Measurements from ENCODE around the gene L3MBTL1. TPM values are rescaled to one million over a fixed set of nuclear protein-coding genes. Genes with fewer than 3 reads are reported as not detected.

Gene L3MBTL1
- total and polyA plus RNA-seq, 2 of the 4 experiments (the other 2 are of a cell fraction), result 2.2 to 4.5 TPM

GRCh38 chr20:43560974-43561373 lies 53.5 kb downstream of the L3MBTL1 start:
- peaks cover 1% of the 10 kb centered on the region; the same call in 1 of the 2 replicates for H3K4me1 ChIP-seq (ENCODE audit: control insufficient read depth, insufficient read depth, low read length)

More at GRCh38 chr20:43560974-43561373, 53.5 kb downstream of the L3MBTL1 start:
- H3K27ac ChIP-seq (ENCODE audit: insufficient read depth, low read length), result no peak overlapping the region
- H3K27me3 ChIP-seq (ENCODE audit: control insufficient read depth, insufficient read depth, low read length), result peaks cover under 1% of the 10 kb centered on the region; the same call in 1 of the 2 replicates
- H2BK15ac ChIP-seq (ENCODE audit: low read depth, low read length), result no peak overlapping the region
- no peak overlapping the region for H3K18ac ChIP-seq (ENCODE audit: low read depth, low read length)
- no peak overlapping the region for H3K4ac ChIP-seq (ENCODE audit: low read depth, low read length)
- no peaks in the 10 kb centered on the region for H3K79me1 ChIP-seq (ENCODE audit: low read depth in 1 of 2, low read length in 2 of 2)
- 33% methylated on average over 1 of the region's 3 CpGs; no CpG with 5 or more reads in 1 of the 2 experiments for WGBS, 2 experiments (ENCODE audit: extremely low coverage in 2 of 2, insufficient read length in 1 of 2)
- no peaks in the 10 kb centered on the region for H3K9me1 ChIP-seq (ENCODE audit: insufficient read depth, low read length)
- H3K14ac ChIP-seq (replicated peaks; ENCODE audit: low read depth, low read length), result no peak overlapping the region
- no peak overlapping the region for H2AK5ac ChIP-seq (ENCODE audit: low read depth, low read length)
- H2AK9ac ChIP-seq (replicated peaks; ENCODE audit: low read depth, low read length, poor library complexity), result no peak overlapping the region
- H2BK5ac ChIP-seq (ENCODE audit: low read depth, low read length, poor library complexity, severe bottlenecking), result no peak overlapping the region
- H2BK120ac ChIP-seq (ENCODE audit: low read depth, low read length), result no peak overlapping the region
- in situ Hi-C loops (cut with MboI; ENCODE audit: low sequenced_read_pairs), result no loop called here
- H2AFZ ChIP-seq (replicated peaks; ENCODE audit: low read length, poor library complexity), result no peak overlapping the region
- POLR2A ChIA-PET (ENCODE audit: unreplicated experiment), result no interaction called here
- no peaks in the 10 kb centered on the region for H3K9me3 ChIP-seq (ENCODE audit: control insufficient read depth, insufficient read depth, low read length)
- intact Hi-C loops (cut with micrococcal nuclease), result no loop called here
- no peak overlapping the region for H4K91ac ChIP-seq (ENCODE audit: insufficient read depth, low read depth, low read length)
- BruUV-seq (replicated peaks), result no TSS peak
- no peak for TF ChIP-seq MXI1 (IDR thresholded peaks at IDR 0.05; ENCODE audit: borderline replicate concordance, low read depth, low read length)
- TF ChIP-seq CHD1 (IDR thresholded peaks at IDR 0.05; ENCODE audit: low read depth, low read length), result no peak
- no peak for TF ChIP-seq BHLHE40 (IDR thresholded peaks at IDR 0.05; ENCODE audit: low read depth, low read length)
- no peak for TF ChIP-seq USF2 (IDR thresholded peaks at IDR 0.05; ENCODE audit: low read depth, low read length)
- TF ChIP-seq RAD21 (IDR thresholded peaks at IDR 0.05; ENCODE audit: low read length), result no peak
- no peak for TF ChIP-seq MAFK (IDR thresholded peaks at IDR 0.05; ENCODE audit: low read depth, low read length)
- TF ChIP-seq CTCF (conservative IDR thresholded peaks at IDR 0.05; ENCODE audit: low read depth, low read length), result no peak
- no peak for TF ChIP-seq MAZ (IDR thresholded peaks at IDR 0.05; ENCODE audit: borderline replicate concordance, low read depth, low read length)
- TF ChIP-seq SMC3 (IDR thresholded peaks at IDR 0.05; ENCODE audit: low read depth, low read length), result no peak
- no peak for TF ChIP-seq CEBPB (IDR thresholded peaks at IDR 0.05; ENCODE audit: low read depth, low read length)
- TF ChIP-seq POLR2A (IDR thresholded peaks at IDR 0.05; ENCODE audit: low read depth, low read length), result no peak
- no peak for TF ChIP-seq FOS (IDR thresholded peaks at IDR 0.05; ENCODE audit: low read depth, low read length)
- no peak for TF ChIP-seq NFE2L2 (IDR thresholded peaks at IDR 0.05; ENCODE audit: low read depth, low read length)
- no peak for TF ChIP-seq ELK1 (IDR thresholded peaks at IDR 0.05; ENCODE audit: borderline replicate concordance, low read depth, low read length)
- no peak for TF ChIP-seq RFX5 (IDR thresholded peaks at IDR 0.05; ENCODE audit: low read depth, low read length)
- H2BK20ac ChIP-seq (ENCODE audit: low read depth, low read length), result no peak overlapping the region
- no peak overlapping the region for H3K4me3 ChIP-seq (ENCODE audit: insufficient read depth, low read depth, low read length)
- no peaks in the 10 kb centered on the region for H3K36me3 ChIP-seq (ENCODE audit: control insufficient read depth, insufficient read depth, low read length)
- DNase-seq (no peak), ATAC-seq (ENCODE audit: low read depth) (no peak)
- H4K20me1 ChIP-seq (ENCODE audit: insufficient read depth, low read length), result no peaks in the 10 kb centered on the region
- H3K56ac ChIP-seq (ENCODE audit: extremely low read depth, insufficient read depth, low read length), result no peak overlapping the region
- H3K9ac ChIP-seq (ENCODE audit: low read depth, low read length), result no peak overlapping the region
- no peak overlapping the region for H3K23ac ChIP-seq (ENCODE audit: low read depth, low read length)
- CTCF ChIA-PET, result no interaction called here
- H4K8ac ChIP-seq (ENCODE audit: low read depth in 2 of 2, low read length in 2 of 2), result no peak overlapping the region
- H4K5ac ChIP-seq (ENCODE audit: low read depth, low read length), result no peak overlapping the region
- dilution Hi-C loops (cut with HindIII; ENCODE audit: low sequenced_read_pairs, unreplicated experiment), result no loop called here
- no peak overlapping the region for H3K4me2 ChIP-seq (ENCODE audit: low read depth, low read length)

All from IMR-90 (cell line).